ENCODE measurements around the gene ATF6. TPM values are rescaled to one million over a fixed set of nuclear protein-coding genes. Genes with fewer than 3 reads are reported as not detected.

The ATF6 gene
- total and polyA plus RNA-seq, 2 donors (not counting 3 experiments of a cell fraction or from before 2014, with no cell fraction given) = 24.9 to 40.3 TPM

DNA sequence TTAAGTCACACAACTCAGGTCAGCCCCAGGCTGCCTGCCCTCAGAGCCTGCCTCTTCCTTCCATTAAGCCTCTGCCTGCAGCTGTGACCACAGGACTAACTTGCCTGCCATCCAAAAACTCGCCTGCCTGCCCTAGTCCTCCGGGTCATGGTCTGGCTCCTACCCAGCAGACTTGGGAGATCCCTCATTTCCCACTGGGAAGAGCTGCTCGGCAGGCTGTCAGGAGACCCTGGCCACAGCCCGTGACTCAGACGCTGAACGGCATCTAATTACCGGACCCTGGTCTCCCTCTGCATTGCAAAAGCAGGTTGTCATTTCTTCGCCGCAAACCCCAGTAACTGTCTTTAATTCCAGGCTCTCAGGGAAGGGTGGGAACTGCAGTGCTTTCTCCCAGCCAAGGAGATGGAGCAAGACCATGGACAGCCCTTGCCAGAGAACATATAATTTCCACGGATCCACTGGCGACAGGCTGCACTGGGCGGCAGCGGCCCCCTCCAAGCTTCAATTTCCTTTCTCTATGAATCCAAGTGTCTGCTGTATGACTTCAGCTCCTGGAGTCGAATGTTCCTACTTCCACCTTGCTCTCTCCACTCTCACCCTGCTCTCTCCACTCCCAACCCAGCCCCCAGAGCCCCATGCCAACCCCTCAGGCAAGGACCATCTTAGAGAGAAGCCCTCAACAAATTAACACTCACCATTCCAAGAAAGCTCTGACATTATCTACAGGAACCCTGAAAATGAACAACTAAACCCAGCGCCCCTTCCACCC is 237.1 kb downstream of the ATF6 start:
- H3K4me2 ChIP-seq (ENCODE audit: insufficient read depth, low read length) = no peak overlapping the region
- no peak overlapping the region for H2AFZ ChIP-seq (ENCODE audit: low read depth, low read length)
- dilution Hi-C loops (cut with MboI; ENCODE audit: extremely low pct_ligation_motif_present, low sequenced_read_pairs) = no loop called here
- DNase-seq (ENCODE audit: low read depth, low spot score) (no peak), FAIRE-seq (no peak)
- intact Hi-C loops (cut with micrococcal nuclease) = no loop called here
- no peak overlapping the region for H3K4me3 ChIP-seq (replicated peaks in 1 of 3; ENCODE audit: insufficient read depth in 1 of 3, low read depth in 1 of 3, low read length in 3 of 3)
- BruUV-seq (replicated peaks) = no TSS peak
- no peak overlapping the region for H3K27ac ChIP-seq (ENCODE audit: insufficient read depth, low read depth, low read length)
- no peaks in the 10 kb centered on the region for H4K20me1 ChIP-seq (replicated peaks; ENCODE audit: control insufficient read depth, extremely low read depth, insufficient read depth, low read length)
- H3K9me1 ChIP-seq (replicated peaks; ENCODE audit: control insufficient read depth, extremely low read depth, insufficient read depth, low read length) = no peaks in the 10 kb centered on the region
- POLR2A ChIA-PET = no interaction called here
- no peaks in the 10 kb centered on the region for H3K9me3 ChIP-seq (replicated peaks; ENCODE audit: control insufficient read depth, insufficient read depth, low read length)
- no peak overlapping the region for H3K9ac ChIP-seq (replicated peaks; ENCODE audit: extremely low read depth, insufficient read depth, low read length)
- H3K36me3 ChIP-seq (ENCODE audit: control insufficient read depth in 2 of 2, extremely low read depth in 1 of 2, insufficient read depth in 2 of 2, low read length in 2 of 2) = no peaks in the 10 kb centered on the region
- H3K27me3 ChIP-seq (ENCODE audit: control insufficient read depth in 2 of 2, insufficient read depth in 2 of 2, low read length in 2 of 2) = peaks cover 0 to 15% of the 10 kb centered on the region in 2 experiments
- peaks cover 5% of the 10 kb centered on the region for H3K4me1 ChIP-seq (ENCODE audit: control insufficient read depth, extremely low read depth, insufficient read depth, low read length)
- no peak for TF ChIP-seq FOS (IDR thresholded peaks at IDR 0.05; ENCODE audit: borderline replicate concordance, insufficient read depth, low read length)
- TF ChIP-seq JUN (IDR thresholded peaks at IDR 0.05; ENCODE audit: borderline replicate concordance, insufficient read depth, insufficient read length, low read depth) = no peak
- no peak for TF ChIP-seq MYC (IDR thresholded peaks at IDR 0.05; ENCODE audit: low read depth, low read length)
- TF ChIP-seq, protein P1, sequence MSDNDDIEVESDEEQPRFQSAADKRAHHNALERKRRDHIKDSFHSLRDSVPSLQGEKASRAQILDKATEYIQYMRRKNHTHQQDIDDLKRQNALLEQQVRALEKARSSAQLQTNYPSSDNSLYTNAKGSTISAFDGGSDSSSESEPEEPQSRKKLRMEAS (IDR thresholded peaks at IDR 0.05; ENCODE audit: insufficient read depth, insufficient read length) = no peak
- H3K79me2 ChIP-seq (ENCODE audit: control insufficient read depth, insufficient read depth, low read length) = no peaks in the 10 kb centered on the region
- CTCF ChIA-PET = interaction anchor here (0.8 to 1.2 kb wide), 5 partner anchors 16 to 211 kb away, joined by 3 to 5 read pairs (median 4); no protein-coding TSS in a partner anchor

DNA sequence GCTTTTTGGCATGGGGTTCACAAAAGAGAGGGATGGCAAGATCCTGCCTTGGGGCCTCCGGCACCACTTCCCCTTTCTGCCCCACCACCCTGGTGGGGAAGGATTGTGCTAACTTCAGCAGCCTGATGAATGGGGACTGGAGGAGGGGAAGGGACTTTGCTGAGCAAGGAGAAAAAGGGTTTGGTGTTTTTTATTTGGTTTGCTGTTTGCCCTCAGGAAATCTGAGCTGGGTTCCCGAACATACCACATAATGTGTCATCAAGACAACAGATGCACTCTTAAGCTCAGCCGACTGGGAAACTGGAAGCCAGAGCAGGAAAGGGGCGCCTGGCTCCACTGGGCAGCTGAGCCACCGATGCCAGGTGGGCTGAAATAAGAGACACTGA is 237.7 kb downstream of the ATF6 start:
- H3K4me2 ChIP-seq (ENCODE audit: insufficient read depth, low read length) = no peak overlapping the region
- H3K27me3 ChIP-seq (ENCODE audit: control insufficient read depth in 2 of 2, insufficient read depth in 2 of 2, low read length in 2 of 2) = peaks cover 0 to 14% of the 10 kb centered on the region in 2 experiments
- peaks cover 5% of the 10 kb centered on the region for H3K4me1 ChIP-seq (ENCODE audit: control insufficient read depth, extremely low read depth, insufficient read depth, low read length)
- no TSS peak for BruUV-seq (replicated peaks)
- TF ChIP-seq FOS (IDR thresholded peaks at IDR 0.05; ENCODE audit: borderline replicate concordance, insufficient read depth, low read length) (peak; percentile 40), GATA2 (IDR thresholded peaks at IDR 0.05; ENCODE audit: insufficient read depth, insufficient read length, low read depth, low read length) (no peak)
- POLR2A ChIA-PET = interaction anchor here (0.5 kb wide), 1 partner anchor 356 kb away, joined by 3 read pairs; no protein-coding TSS in a partner anchor
- H3K4me3 ChIP-seq (replicated peaks in 1 of 3; ENCODE audit: insufficient read depth in 1 of 3, low read depth in 1 of 3, low read length in 3 of 3) = no peak overlapping the region
- no peaks in the 10 kb centered on the region for H4K20me1 ChIP-seq (replicated peaks; ENCODE audit: control insufficient read depth, extremely low read depth, insufficient read depth, low read length)
- H3K9me1 ChIP-seq (replicated peaks; ENCODE audit: control insufficient read depth, extremely low read depth, insufficient read depth, low read length) = no peaks in the 10 kb centered on the region
- FAIRE-seq (peak; percentile 82), DNase-seq (ENCODE audit: low read depth, low spot score) (peak; percentile 33)
- no peak overlapping the region for H3K9ac ChIP-seq (replicated peaks; ENCODE audit: extremely low read depth, insufficient read depth, low read length)
- CTCF ChIA-PET = interaction anchor here (0.7 to 1.2 kb wide), 8 partner anchors 9 to 211 kb away, joined by 3 to 5 read pairs (median 4); partner anchors contain the start of gene OLFML2B
- dilution Hi-C loops (cut with MboI; ENCODE audit: extremely low pct_ligation_motif_present, low sequenced_read_pairs) (no loop called here), intact Hi-C loops (cut with micrococcal nuclease) (no loop called here)
- no peaks in the 10 kb centered on the region for H3K79me2 ChIP-seq (ENCODE audit: control insufficient read depth, insufficient read depth, low read length)
- no peaks in the 10 kb centered on the region for H3K36me3 ChIP-seq (ENCODE audit: control insufficient read depth in 2 of 2, extremely low read depth in 1 of 2, insufficient read depth in 2 of 2, low read length in 2 of 2)
- no peak overlapping the region for H3K27ac ChIP-seq (ENCODE audit: insufficient read depth, low read depth, low read length)
- peak overlapping the region; percentile 30 for H2AFZ ChIP-seq (ENCODE audit: low read depth, low read length)
- H3K9me3 ChIP-seq (replicated peaks; ENCODE audit: control insufficient read depth, insufficient read depth, low read length) = no peaks in the 10 kb centered on the region

Measured in endothelial cell of umbilical vein (primary cell).